H1 (cell line): ENCODE data around the gene HES2. TPM values are rescaled to one million over a fixed set of nuclear protein-coding genes. Genes with fewer than 3 reads are reported as not detected.

Experiments
- CEBPB ChIP-seq: IDR thresholded peaks from 2 replicates; pipeline ENCODE4 v1.6.1; 2012; ENCODE audit warnings: low read depth, low read length
- CHD7 ChIP-seq: fragments of 300-600 bp; sonication (generic); IDR thresholded peaks from 2 replicates; pipeline ENCODE4 v1.7.1; 2012; ENCODE audit warnings: low read length, moderate library complexity, mild to moderate bottlenecking, inconsistent platforms; ENCODE audit not compliant: insufficient replicate concordance
- CREB1 ChIP-seq: IDR thresholded peaks from 2 replicates; pipeline ENCODE4 v1.6.1; 2012; ENCODE audit warnings: inconsistent platforms
- RFX5 ChIP-seq: IDR thresholded peaks from 2 replicates; pipeline ENCODE4 v1.6.1; 2011; ENCODE audit warnings: low read depth, low read length, improper control_type of control experiment, borderline replicate concordance
- polyA plus RNA-seq, 7 experiments: library from polyadenylated mRNA; depleted of rRNA in 3 of 7; stranded (reverse) in 5 of 7; unstranded in 2 of 7; fragments of >200 nt in 5 of 7; fragments of 200-250 nt in 2 of 7; gene quantifications; 1 replicate in 5 of 7; 2 replicates in 1 of 7; 4 replicates in 1 of 7; pipeline versions ENCODE4 v1.2.1 to v1.2.3, GENCODE V29; 2011 to 2013; ENCODE audit warnings: missing spikeins in 2 of 7, mixed read lengths in 2 of 7
- total RNA-seq: library from RNA; stranded (reverse); fragmentation: NEBNext Ultra II Directional; extraction: Animal tissue kit (Norgen Biotek cat#: 25700); gene quantifications from 2 replicates; pipeline ENCODE4 v1.2.1, GENCODE V29; 2021

Gene HES2
- total and polyA plus RNA-seq, 2 of the 8 experiments (the other 6 are each of a cell fraction or from before 2014, with no cell fraction given) = 0.15 to 0.53 TPM

- no peak for TF ChIP-seq CHD7
- TF ChIP-seq CEBPB = no peak
- TF ChIP-seq CREB1 = no peak
- TF ChIP-seq RFX5 = no peak
Observed at GRCh38 chr1:6365047-6365446, 54.7 kb downstream of the HES2 start (continued).
